SJCRH30 (cell line): ENCODE results near the gene FAM98C. TPM values are rescaled to one million over a fixed set of nuclear protein-coding genes. Genes with fewer than 3 reads are reported as not detected.
"Not testable (repeated sequence)": the region's sequence is repeated elsewhere in the genome, so short reads cannot be mapped to it uniquely, and the experiment has no call there.

Source experiments
- DNase-seq, 2 experiments: peaks; one replicate each; pipeline ENCODE4 v3.0.0-alpha.2; 2015 to 2020
- H3K27ac ChIP-seq: fragments of 250-450 bp; sonication (Bioruptor Pico); 2 replicates; pipeline ENCODE4 v1.5.1; 2020; ENCODE audit warnings: mild to moderate bottlenecking, moderate library complexity
- H3K27me3 ChIP-seq: fragments of 250-450 bp; sonication (Bioruptor Pico); 2 replicates; pipeline ENCODE4 v1.5.1; 2020; ENCODE audit warnings: mild to moderate bottlenecking, moderate library complexity
- H3K36me3 ChIP-seq: fragments of 250-450 bp; sonication (Bioruptor Pico); 2 replicates; pipeline ENCODE4 v1.5.1; 2020; ENCODE audit warnings: mild to moderate bottlenecking, moderate library complexity
- H3K4me1 ChIP-seq: fragments of 250-450 bp; sonication (Bioruptor Pico); 2 replicates; pipeline ENCODE4 v1.5.1; 2020; ENCODE audit warnings: mild to moderate bottlenecking, moderate library complexity
- H3K4me3 ChIP-seq: fragments of 250-450 bp; sonication (Bioruptor Pico); 2 replicates; pipeline ENCODE4 v1.5.1; 2020; ENCODE audit warnings: mild to moderate bottlenecking, moderate library complexity
- H3K9me3 ChIP-seq: fragments of 250-450 bp; sonication (Bioruptor Pico); replicated peaks from 2 replicates; pipeline ENCODE4 v1.5.1; 2020; ENCODE audit warnings: mild to moderate bottlenecking, moderate library complexity
- total RNA-seq: library from RNA; depleted of rRNA; stranded (reverse); fragments of >200 nt; shearing (Covaris generic); gene quantifications from 2 replicates; pipeline ENCODE4 v1.2.3, GENCODE V29; 2014

Gene FAM98C
- total RNA-seq, 1 experiment from 2014 or later = 4.6 TPM

GRCh38 chr19:38400361-38400760, 2.5 kb upstream of the FAM98C start:
- H3K27ac ChIP-seq = no peak overlapping the region
- H3K27me3 ChIP-seq = no peaks in the 10 kb centered on the region
- no peaks in the 10 kb centered on the region for H3K9me3 ChIP-seq
- H3K36me3 ChIP-seq = no peaks in the 10 kb centered on the region
- H3K4me3 ChIP-seq = no peak overlapping the region
- H3K4me1 ChIP-seq = no peaks in the 10 kb centered on the region
- no peak for DNase-seq

GRCh38 chr19:38401148-38401547, 1.7 kb upstream of the FAM98C start:
- no peaks in the 10 kb centered on the region for H3K27me3 ChIP-seq
- no peak overlapping the region for H3K4me3 ChIP-seq
- no peaks in the 10 kb centered on the region for H3K36me3 ChIP-seq
- no peaks in the 10 kb centered on the region for H3K9me3 ChIP-seq
- no peak for DNase-seq
- H3K4me1 ChIP-seq = no peaks in the 10 kb centered on the region
- no peak overlapping the region for H3K27ac ChIP-seq

GRCh38 chr19:38402623-38402966, 298 bp upstream of the FAM98C start:
- peak overlapping the region; percentile 63 for H3K4me3 ChIP-seq
- H3K27ac ChIP-seq = no peak overlapping the region
- no peaks in the 10 kb centered on the region for H3K4me1 ChIP-seq
- no peak for DNase-seq
- no peaks in the 10 kb centered on the region for H3K36me3 ChIP-seq
- H3K9me3 ChIP-seq = no peaks in the 10 kb centered on the region
- H3K27me3 ChIP-seq = no peaks in the 10 kb centered on the region

DNA sequence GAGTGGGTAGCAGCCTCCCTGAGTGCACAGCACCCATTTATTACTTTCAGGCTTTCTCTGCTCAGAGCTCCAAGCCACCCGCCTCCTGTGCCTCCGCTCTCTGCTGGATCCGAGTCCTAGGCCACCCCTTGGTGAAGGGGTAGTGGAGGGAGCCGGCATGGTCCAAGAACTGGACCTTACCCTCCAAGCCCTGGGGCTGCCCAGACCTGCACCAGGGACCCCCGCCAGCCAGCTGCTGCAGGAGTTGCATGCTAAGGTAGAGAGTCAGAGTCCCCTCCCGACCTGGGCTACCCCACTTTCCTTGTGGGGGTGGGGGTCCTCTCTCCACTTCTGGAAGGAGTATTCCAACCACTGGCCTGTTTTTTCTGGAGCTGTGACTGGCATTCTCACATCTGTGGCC, 2.0 kb downstream of the FAM98C start:
- no peak for DNase-seq
- H3K4me3 ChIP-seq = no peak overlapping the region
- no peaks in the 10 kb centered on the region for H3K36me3 ChIP-seq
- H3K9me3 ChIP-seq = no peaks in the 10 kb centered on the region
- no peak overlapping the region for H3K27ac ChIP-seq
- H3K27me3 ChIP-seq = no peaks in the 10 kb centered on the region
- H3K4me1 ChIP-seq = 0 out of 2 replicates have a peak, but pooled peaks cover 1% of the 10 kb centered on the region

GRCh38 chr19:38405276-38405675, 2.4 kb downstream of the FAM98C start:
- H3K36me3 ChIP-seq = no peaks in the 10 kb centered on the region
- H3K9me3 ChIP-seq = no peaks in the 10 kb centered on the region
- DNase-seq = no peak
- no peak overlapping the region for H3K27ac ChIP-seq
- no peaks in the 10 kb centered on the region for H3K27me3 ChIP-seq
- 0 out of 2 replicates have a peak, but pooled peaks cover 5% of the 10 kb centered on the region for H3K4me1 ChIP-seq
- no peak overlapping the region for H3K4me3 ChIP-seq

GRCh38 chr19:38409631-38410133, 6.8 kb downstream of the FAM98C start:
- peak in 1 of 2 experiments; percentile 46 for DNase-seq
- H3K27ac ChIP-seq = no peak overlapping the region
- no peaks in the 10 kb centered on the region for H3K9me3 ChIP-seq
- no peak overlapping the region for H3K4me3 ChIP-seq
- no peaks in the 10 kb centered on the region for H3K36me3 ChIP-seq
- no peaks in the 10 kb centered on the region for H3K27me3 ChIP-seq
- peaks cover 24% of the 10 kb centered on the region for H3K4me1 ChIP-seq

DNA sequence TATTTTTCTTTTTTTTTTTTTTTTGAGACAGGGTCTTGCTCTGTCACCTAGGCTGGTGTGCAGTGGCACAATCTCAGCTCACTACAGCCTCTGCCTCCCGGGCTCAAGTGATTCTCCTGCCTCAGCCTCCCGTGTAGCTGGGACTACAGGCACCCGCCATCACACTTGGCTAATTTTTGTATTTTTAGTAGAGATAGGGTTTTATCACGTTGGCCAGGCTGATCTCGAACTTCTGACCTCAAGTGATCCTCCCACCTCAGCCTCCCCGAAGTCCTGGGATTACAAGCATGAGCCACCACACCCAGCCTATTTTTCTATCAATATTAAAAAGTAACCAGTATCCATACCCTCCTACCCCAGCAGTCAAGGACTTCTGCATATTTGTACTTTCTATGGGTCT, 7.5 kb downstream of the FAM98C start:
- H3K36me3 ChIP-seq, DNase-seq, H3K27me3 ChIP-seq, H3K4me3 ChIP-seq, H3K9me3 ChIP-seq, H3K27ac ChIP-seq: not testable (repeated sequence)
- peaks cover 24% of the 10 kb centered on the region for H3K4me1 ChIP-seq

- Histone ChIP-seq H3K9me3 (no peaks in the 10 kb centered on the region), H3K4me1 (peaks cover 24% of the 10 kb centered on the region), H3K36me3 (no peaks in the 10 kb centered on the region), H3K27ac (no peak overlapping the region), H3K4me3 (no peak overlapping the region), H3K27me3 (no peaks in the 10 kb centered on the region)
- no peak for DNase-seq
Measured at GRCh38 chr19:38411041-38411712, 8.3 kb downstream of the FAM98C start.

DNA sequence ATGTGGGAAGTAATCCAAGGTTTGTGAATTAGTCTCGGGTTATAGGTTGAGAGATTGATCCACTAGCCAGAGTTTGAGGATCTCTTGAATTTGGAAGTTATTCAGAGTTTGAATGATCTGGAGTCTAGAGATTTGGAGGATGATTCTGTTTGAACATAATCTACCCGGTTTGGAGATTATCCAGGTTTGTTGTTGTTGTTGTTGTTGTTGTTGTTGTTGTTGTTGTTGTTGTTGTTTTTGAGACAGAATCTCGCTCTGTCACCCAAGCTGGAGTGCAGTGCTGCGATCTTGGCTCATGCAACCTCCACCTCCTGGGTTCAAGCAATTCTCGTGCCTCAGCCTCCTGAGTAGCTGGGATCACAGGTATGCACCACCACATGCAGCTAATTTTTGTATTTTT, 9.0 kb downstream of the FAM98C start:
- not testable (repeated sequence) for H3K27ac ChIP-seq, H3K27me3 ChIP-seq, DNase-seq, H3K9me3 ChIP-seq, H3K36me3 ChIP-seq, H3K4me3 ChIP-seq
- H3K4me1 ChIP-seq = peaks cover 24% of the 10 kb centered on the region

DNA sequence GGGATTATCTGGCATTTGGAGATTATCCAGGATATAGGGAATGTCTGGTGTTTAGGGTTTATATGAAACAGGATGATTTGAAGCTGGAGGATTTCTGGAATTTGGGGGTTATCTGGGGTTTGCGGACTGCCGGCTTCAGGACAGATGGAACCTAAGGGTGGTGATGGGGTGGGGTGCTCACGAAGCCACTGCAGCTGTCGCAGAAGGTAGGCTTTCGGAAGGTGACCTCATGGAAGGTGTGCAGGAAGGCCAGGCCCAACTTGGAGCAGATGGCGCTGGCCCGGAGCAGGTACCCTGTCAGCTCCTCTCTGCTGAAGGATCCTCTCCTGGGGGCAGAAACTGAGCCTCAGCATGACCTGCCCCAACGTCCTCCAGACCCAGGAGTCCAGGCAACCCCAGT, 9.6 kb downstream of the FAM98C start:
- DNase-seq = peak in 1 of 2 experiments; percentile 53
- Histone ChIP-seq H3K9me3 (no peaks in the 10 kb centered on the region), H3K4me3 (no peak overlapping the region), H3K27ac (peak overlapping the region; percentile 34), H3K36me3 (no peaks in the 10 kb centered on the region), H3K4me1 (peaks cover 28% of the 10 kb centered on the region), H3K27me3 (no peaks in the 10 kb centered on the region)

DNA sequence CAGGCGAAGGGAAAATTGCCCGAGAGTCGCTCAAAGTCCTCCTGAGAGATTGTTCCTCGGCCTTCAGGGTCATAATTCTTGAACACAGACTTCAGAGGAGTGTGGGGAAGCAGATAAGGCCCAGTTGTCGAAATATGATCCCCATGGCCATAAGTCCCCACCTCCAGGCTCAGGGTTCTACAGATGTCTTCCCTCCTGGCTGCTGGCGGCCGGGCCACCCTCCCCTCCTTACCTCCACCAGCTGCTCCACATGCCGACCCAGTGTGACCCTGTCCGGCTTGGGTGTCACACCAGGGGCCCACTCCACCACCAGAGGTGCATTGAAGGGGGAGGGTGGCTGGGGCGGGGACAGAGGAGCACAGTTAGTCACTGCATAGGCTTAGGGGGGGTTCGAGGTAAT, 10.1 kb downstream of the FAM98C start:
- Histone ChIP-seq H3K4me1 (peaks cover 30% of the 10 kb centered on the region), H3K27me3 (no peaks in the 10 kb centered on the region), H3K27ac (peak overlapping the region; percentile 34), H3K4me3 (no peak overlapping the region), H3K36me3 (no peaks in the 10 kb centered on the region), H3K9me3 (no peaks in the 10 kb centered on the region)
- DNase-seq = peak; percentile 77 to 84

DNA sequence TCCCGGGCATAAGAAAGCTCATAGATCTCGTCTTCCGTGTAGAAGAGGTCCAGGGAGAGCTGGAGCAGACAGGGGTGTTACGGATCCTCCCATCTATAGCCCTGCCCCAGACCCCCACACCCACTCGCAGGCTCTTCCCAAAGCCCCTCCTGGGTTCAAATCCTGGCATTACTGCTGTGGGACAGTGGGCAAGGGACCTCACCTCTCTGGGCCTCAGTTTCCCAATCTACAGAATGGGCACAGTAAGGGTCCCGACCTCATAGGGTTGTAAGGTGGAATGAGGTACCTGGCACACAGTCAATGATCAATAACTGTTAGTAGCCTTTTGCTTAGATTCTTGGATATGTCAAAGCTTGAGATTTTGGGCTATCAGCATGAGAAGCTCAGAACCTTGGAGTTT, 10.5 kb downstream of the FAM98C start:
- no peaks in the 10 kb centered on the region for H3K9me3 ChIP-seq
- no peaks in the 10 kb centered on the region for H3K36me3 ChIP-seq
- peaks cover 33% of the 10 kb centered on the region for H3K4me1 ChIP-seq
- H3K4me3 ChIP-seq = no peak overlapping the region
- no peaks in the 10 kb centered on the region for H3K27me3 ChIP-seq
- no peak for DNase-seq
- H3K27ac ChIP-seq = peak overlapping the region; percentile 34; the same call in 1 of the 2 replicates

DNA sequence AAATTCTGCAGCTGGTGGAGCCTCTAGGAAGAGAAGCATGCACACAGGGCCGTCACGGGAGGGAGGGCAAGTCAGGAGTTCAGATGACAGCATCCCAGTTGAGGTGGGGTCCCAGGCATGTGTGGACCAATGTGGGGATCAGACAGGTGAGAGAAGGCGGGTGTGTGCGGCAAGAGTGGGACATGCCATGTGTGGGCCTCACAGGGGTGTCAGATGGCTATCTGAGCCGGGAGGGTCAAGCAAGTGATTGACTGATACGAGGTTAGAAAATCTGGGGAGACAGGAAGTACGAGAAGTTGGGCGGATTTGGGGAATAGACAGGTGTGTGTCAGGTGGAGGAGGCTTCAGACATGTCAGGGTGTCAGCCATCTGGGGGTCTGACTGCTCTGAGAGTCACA, 14.3 kb downstream of the FAM98C start:
- Histone ChIP-seq H3K9me3 (no peaks in the 10 kb centered on the region), H3K4me3 (no peak overlapping the region), H3K27ac (no peak overlapping the region), H3K4me1 (peaks cover 24% of the 10 kb centered on the region), H3K27me3 (no peaks in the 10 kb centered on the region), H3K36me3 (no peaks in the 10 kb centered on the region)
- no peak for DNase-seq

GRCh38 chr19:38417544-38418506, 14.9 kb downstream of the FAM98C start:
- no peaks in the 10 kb centered on the region for H3K36me3 ChIP-seq
- no peaks in the 10 kb centered on the region for H3K27me3 ChIP-seq
- H3K4me1 ChIP-seq = peaks cover 18% of the 10 kb centered on the region
- DNase-seq = peak; percentile 72 to 74
- no peaks in the 10 kb centered on the region for H3K9me3 ChIP-seq
- H3K27ac ChIP-seq = no peak overlapping the region
- peak overlapping the region; percentile 47 for H3K4me3 ChIP-seq

DNA sequence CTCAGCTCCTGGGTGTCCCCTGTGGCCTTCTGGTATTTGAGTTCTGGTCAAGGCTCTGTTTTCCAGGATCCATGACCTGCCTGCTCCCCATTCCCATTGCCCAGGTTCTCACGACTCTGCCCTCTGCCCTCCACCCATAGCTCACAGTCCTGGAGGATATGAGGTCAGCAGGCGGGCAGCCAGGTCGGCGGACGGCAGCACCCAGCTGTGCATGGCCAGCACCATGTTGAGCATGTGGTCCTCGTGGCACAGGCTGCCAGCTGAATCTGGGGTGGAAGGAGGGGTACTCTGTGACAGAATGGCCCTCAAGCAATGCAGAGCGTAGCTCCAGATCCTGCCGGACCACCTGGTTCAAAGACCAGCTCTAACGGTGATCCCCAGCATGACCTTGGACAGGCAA, 18.0 kb downstream of the FAM98C start:
- Histone ChIP-seq H3K27me3 (no peaks in the 10 kb centered on the region), H3K36me3 (no peaks in the 10 kb centered on the region), H3K27ac (no peak overlapping the region), H3K4me1 (peaks cover 12% of the 10 kb centered on the region; the same call in 1 of the 2 replicates), H3K9me3 (no peaks in the 10 kb centered on the region), H3K4me3 (no peak overlapping the region)
- no peak for DNase-seq
